Stimulated activated CD8-positive, alpha-beta memory T cell treated with anti-CD3 and anti-CD28 coated beads, Interleukin-4, amount 100 ng/mL, for 1 hour (primary cell): ENCODE results near the gene SORBS1.

ENCODE experiments used
- DNase-seq, 2 donors: peaks; one replicate each; pipeline ENCODE4 v3.0.0-alpha.2; 2020; ENCODE audit warnings: low read depth in 2 of 2, low spot score in 1 of 2

The SORBS1 gene

GRCh38 chr10:95416270-95416669 lies 144.9 kb downstream of the SORBS1 start:
- no peak for DNase-seq

- no peak for DNase-seq
These were observed 145.5 kb downstream of the SORBS1 start for GRCh38 chr10:95415621-95416031.

- DNase-seq: no peak
These were observed 146.2 kb downstream of the SORBS1 start for GRCh38 chr10:95414844-95415485.

- DNase-seq: no peak
These were observed 146.9 kb downstream of the SORBS1 start for GRCh38 chr10:95414016-95414830.

- no peak for DNase-seq
These were observed 147.6 kb downstream of the SORBS1 start for GRCh38 chr10:95413588-95413987.

GRCh38 chr10:95411635-95412034 lies 149.5 kb downstream of the SORBS1 start:
- no peak for DNase-seq

GRCh38 chr10:95408983-95409873 lies 151.9 kb downstream of the SORBS1 start:
- no peak for DNase-seq

GRCh38 chr10:95408148-95408960 lies 152.8 kb downstream of the SORBS1 start:
- no peak for DNase-seq

GRCh38 chr10:95407546-95407945 lies 153.6 kb downstream of the SORBS1 start:
- no peak for DNase-seq

- no peak for DNase-seq
These were observed 154.4 kb downstream of the SORBS1 start for GRCh38 chr10:95406651-95407280.

- DNase-seq: no peak
These were observed 155.5 kb downstream of the SORBS1 start for GRCh38 chr10:95405655-95406054.

- DNase-seq: no peak
These were observed 156.3 kb downstream of the SORBS1 start for GRCh38 chr10:95404864-95405263.

- DNase-seq: no peak
These were observed 156.7 kb downstream of the SORBS1 start for GRCh38 chr10:95404462-95404858.

GRCh38 chr10:95403700-95404461 lies 157.3 kb downstream of the SORBS1 start:
- DNase-seq: no peak

GRCh38 chr10:95401704-95402469 lies 159.3 kb downstream of the SORBS1 start:
- no peak for DNase-seq

GRCh38 chr10:95400787-95401186 lies 160.4 kb downstream of the SORBS1 start:
- no peak for DNase-seq

GRCh38 chr10:95399183-95399582 lies 162.0 kb downstream of the SORBS1 start:
- no peak for DNase-seq

GRCh38 chr10:95397747-95398146 lies 163.4 kb downstream of the SORBS1 start:
- DNase-seq: no peak

- DNase-seq: no peak
These were observed 165.2 kb downstream of the SORBS1 start for GRCh38 chr10:95395947-95396449.
